ENCODE results near the gene CNKSR2. TPM values are rescaled to one million over a fixed set of nuclear protein-coding genes. Genes with fewer than 3 reads are reported as not detected.

CNKSR2 gene
- total and polyA plus RNA-seq, 8 donors = 0.58 to 33.8 (median 4.2) TPM

- Histone ChIP-seq H3K4me3 (no peak overlapping the region), H3K4me1 (no peaks in the 10 kb centered on the region), H3K36me3 (no peaks in the 10 kb centered on the region), H3K27ac (no peak overlapping the region), H3K27me3 (no peaks in the 10 kb centered on the region), H3K9me3 (peaks cover 0 to 6% (median 0%) of the 10 kb centered on the region in 4 donors)
- DNase-seq = no peak
- TF ChIP-seq EP300 (IDR thresholded peaks at IDR 0.05) (no peak), POLR2A (IDR thresholded peaks at IDR 0.05) (no peak), CTCF (IDR thresholded peaks at IDR 0.05) (no peak), POLR2AphosphoS5 (IDR thresholded peaks at IDR 0.05) (no peak)
- 74 to 96% (median 93%) methylated on average over 3 of the region's 3 CpGs for WGBS, 5 donors
- intact Hi-C loops (cut with DNase I; ENCODE audit: low total_unique reads) = no loop called here
Measured at GRCh38 chrX:21581479-21581878, 207.3 kb downstream of the CNKSR2 start.

- Histone ChIP-seq H3K4me3 (no peak overlapping the region), H3K9me3 (peaks cover 0 to 9% (median 0%) of the 10 kb centered on the region in 4 donors), H3K27ac (no peak overlapping the region), H3K4me1 (no peaks in the 10 kb centered on the region), H3K27me3 (no peaks in the 10 kb centered on the region), H3K36me3 (no peaks in the 10 kb centered on the region)
- TF ChIP-seq CTCF (IDR thresholded peaks at IDR 0.05) (no peak), EP300 (IDR thresholded peaks at IDR 0.05) (no peak), POLR2A (IDR thresholded peaks at IDR 0.05) (no peak), POLR2AphosphoS5 (IDR thresholded peaks at IDR 0.05) (no peak)
- no peak for DNase-seq
- intact Hi-C loops (cut with DNase I; ENCODE audit: low total_unique reads) = no loop called here
- 78 to 96% (median 94%) methylated on average over 3 of the region's 3 CpGs for WGBS, 5 donors
Measured at GRCh38 chrX:21586001-21586400, 211.8 kb downstream of the CNKSR2 start.

DNA sequence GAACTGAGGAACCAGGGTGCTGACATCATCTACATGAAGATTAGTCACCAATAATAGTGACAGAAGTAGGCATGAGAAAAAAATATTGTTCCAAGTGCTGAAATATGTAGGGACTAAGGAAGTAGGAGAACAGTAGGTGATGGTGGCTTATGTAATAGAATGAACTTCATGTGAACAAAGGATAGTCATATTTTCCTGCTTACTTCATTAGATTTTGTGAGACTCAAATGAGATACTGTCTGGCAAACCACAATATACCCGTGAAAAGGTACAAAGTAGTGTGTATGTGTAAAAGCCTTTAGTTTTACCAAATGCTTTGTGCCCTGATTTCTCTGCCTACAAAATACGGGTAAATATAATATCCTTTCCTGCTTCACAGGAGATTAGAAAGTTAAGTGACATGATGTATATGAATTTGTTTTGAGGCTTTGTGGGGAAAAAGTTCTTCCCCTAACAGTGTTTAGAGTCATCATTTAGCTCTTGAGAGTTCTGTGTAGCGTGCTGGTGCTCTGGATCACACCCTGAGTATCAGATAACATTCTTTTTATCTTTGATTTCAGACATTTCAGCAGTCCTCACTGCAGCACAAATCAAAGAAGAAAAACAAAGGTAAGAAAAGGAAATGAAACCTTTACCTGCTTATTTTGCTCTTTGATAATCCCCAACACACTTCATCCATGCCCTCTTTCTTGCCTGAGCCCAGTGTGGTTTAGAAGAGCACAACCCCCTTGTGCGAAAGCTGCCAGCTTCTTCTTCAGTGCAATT, 216.0 kb downstream of the CNKSR2 start:
- 63 to 92% (median 76%) methylated on average over 4 of the region's 4 CpGs for WGBS, 5 donors
- peaks cover 0 to 9% (median 0%) of the 10 kb centered on the region in 4 donors for H3K9me3 ChIP-seq
- intact Hi-C loops (cut with DNase I; ENCODE audit: low total_unique reads) = no loop called here
- H3K4me3 ChIP-seq = no peak overlapping the region
- H3K36me3 ChIP-seq = no peaks in the 10 kb centered on the region
- no peak for DNase-seq
- H3K27me3 ChIP-seq = no peaks in the 10 kb centered on the region
- TF ChIP-seq EP300 (IDR thresholded peaks at IDR 0.05) (no peak), POLR2AphosphoS5 (IDR thresholded peaks at IDR 0.05) (no peak), POLR2A (IDR thresholded peaks at IDR 0.05) (no peak), CTCF (IDR thresholded peaks at IDR 0.05) (no peak)
- no peaks in the 10 kb centered on the region for H3K4me1 ChIP-seq
- H3K27ac ChIP-seq = no peak overlapping the region

DNA sequence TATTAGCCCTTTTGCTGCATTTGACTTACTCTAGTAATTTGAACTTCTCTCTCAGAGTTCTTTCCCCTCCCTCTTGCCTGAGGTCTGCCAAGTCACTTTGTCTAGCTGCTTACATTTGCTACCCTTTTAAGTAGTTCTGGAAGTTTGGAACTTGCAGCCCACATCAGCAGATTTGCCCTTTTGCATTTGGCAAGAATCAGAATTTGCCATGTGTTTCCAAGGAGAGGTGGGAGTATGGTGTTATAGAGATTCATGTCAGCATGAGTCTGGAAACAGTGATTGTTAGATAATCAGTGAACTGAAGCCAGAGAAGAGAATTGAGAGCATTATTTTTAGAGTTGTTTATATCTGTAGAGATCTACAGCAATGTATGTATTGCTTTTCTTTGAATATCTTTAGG, 231.8 kb downstream of the CNKSR2 start:
- intact Hi-C loops (cut with DNase I; ENCODE audit: low total_unique reads) = no loop called here
- Histone ChIP-seq H3K27ac (no peak overlapping the region), H3K4me3 (no peak overlapping the region), H3K4me1 (no peaks in the 10 kb centered on the region), H3K36me3 (no peaks in the 10 kb centered on the region), H3K27me3 (no peaks in the 10 kb centered on the region), H3K9me3 (no peaks in the 10 kb centered on the region)
- DNase-seq = peak in 1 of 2 donors; percentile 10
- TF ChIP-seq POLR2A (IDR thresholded peaks at IDR 0.05) (no peak), EP300 (IDR thresholded peaks at IDR 0.05) (no peak), CTCF (IDR thresholded peaks at IDR 0.05) (no peak), POLR2AphosphoS5 (IDR thresholded peaks at IDR 0.05) (no peak)
